G401 (cell line): ENCODE measurements around the gene CDC42. TPM values are rescaled to one million over a fixed set of nuclear protein-coding genes. Genes with fewer than 3 reads are reported as not detected.
"Not testable (repeated sequence)": the region's sequence is repeated elsewhere in the genome, so short reads cannot be mapped to it uniquely, and the experiment has no call there.

ENCODE experiments used
- DNase-seq: peaks from one replicate; pipeline ENCODE4 v3.0.0-alpha.2; 2015; ENCODE audit warnings: low spot score
- in situ Hi-C: cut with HindIII; loops from 2 replicates; pipeline ENCODE4 v1.10.0; 2016; ENCODE audit warnings: low sequenced_read_pairs, mixed read lengths
- total RNA-seq: library from RNA; depleted of rRNA; stranded (reverse); fragments of >200 nt; shearing (Covaris generic); gene quantifications from 2 replicates; pipeline ENCODE4 v1.2.3, GENCODE V29; 2014

Gene CDC42
- total RNA-seq, 1 experiment from 2014 or later, result 358 TPM

DNA sequence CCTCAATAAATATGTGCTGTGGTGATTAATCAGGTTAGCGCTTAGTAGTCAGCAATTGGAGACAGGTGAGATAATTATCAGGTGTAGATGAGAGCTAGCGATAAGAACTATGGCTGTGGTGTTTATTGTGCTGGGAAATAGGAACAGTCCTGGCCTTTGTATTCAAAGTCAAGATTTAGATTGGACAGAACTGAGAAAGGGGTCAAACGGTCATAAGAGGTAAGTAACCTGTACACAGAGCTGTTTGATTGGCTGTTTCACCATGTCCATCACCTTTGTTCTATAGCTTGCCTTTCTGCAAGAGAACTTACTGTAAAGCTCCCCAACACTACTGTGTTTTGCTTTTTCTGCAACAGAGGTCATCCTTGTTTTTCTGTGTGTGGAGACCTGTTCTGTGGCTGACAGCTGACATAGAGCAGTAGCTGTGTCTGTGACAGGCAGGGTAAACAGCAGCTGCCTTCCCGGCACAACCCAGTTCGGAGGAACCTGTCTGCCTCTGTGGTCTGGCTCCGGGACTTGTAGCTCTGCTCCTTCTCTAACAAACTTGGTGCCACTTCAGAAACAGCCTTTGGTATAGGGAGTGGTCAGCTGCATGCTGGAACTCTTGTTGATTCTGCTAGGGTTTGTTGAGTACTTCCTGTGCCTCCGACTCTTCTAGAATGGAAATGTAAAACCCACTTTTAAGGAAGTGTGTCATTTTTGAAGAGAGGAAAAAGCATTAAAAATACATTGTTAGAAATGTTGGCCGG is 21.1 kb upstream of the CDC42 start:
- in situ Hi-C loops, result no loop called here
- no peak for DNase-seq

GRCh38 chr1:22034834-22035233 is 17.7 kb upstream of the CDC42 start:
- in situ Hi-C loops, DNase-seq: not testable (repeated sequence)

DNA sequence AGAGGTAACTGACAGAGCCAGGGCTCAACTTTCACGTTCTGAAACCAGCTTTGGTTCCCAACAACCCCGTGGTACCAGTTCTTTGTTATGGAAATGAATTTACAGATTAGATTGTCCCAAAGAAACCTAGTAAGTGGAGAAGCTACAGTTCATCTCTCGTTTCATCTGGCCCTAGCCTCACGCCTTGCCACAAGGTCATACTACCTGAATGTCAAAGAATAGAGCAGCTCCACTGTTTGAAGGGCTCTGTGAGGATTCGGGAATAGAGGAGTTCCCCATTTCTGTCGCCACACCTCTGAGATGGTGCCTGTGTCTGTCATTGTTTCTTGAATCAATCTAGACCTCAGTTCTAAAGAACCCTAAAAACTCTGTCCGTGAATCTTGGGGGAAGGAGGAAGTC is 15.0 kb upstream of the CDC42 start:
- DNase-seq, result no peak
- in situ Hi-C loops, result no loop called here

GRCh38 chr1:22038036-22038435 is 14.5 kb upstream of the CDC42 start:
- no peak for DNase-seq
- in situ Hi-C loops, result no loop called here

GRCh38 chr1:22039594-22040285 is 12.8 kb upstream of the CDC42 start:
- no peak for DNase-seq

DNA sequence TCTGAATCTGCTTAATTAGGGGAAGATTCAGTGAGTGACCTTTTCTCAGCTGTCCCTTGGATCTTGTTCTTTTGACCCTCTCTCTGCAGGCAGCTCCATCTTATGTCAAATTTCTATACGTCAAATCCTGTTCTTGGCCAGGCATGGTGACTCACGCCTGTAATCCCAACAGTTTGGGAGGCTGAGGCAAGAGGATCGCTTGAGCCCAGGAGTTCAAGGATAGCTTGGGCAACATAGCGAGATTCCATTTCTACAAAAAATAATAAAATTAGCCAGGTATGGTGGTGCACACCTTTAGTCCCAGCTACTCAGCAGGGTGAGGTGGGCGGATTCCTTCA is 12.3 kb upstream of the CDC42 start:
- in situ Hi-C loops, result no loop called here
- no peak for DNase-seq

More at GRCh38 chr1:22039594-22040285, 12.8 kb upstream of the CDC42 start:
- in situ Hi-C loops, result no loop called here

GRCh38 chr1:22041505-22041904 is 11.0 kb upstream of the CDC42 start:
- no peak for DNase-seq
- in situ Hi-C loops, result no loop called here

GRCh38 chr1:22043198-22043769 is 9.2 kb upstream of the CDC42 start:
- DNase-seq, result no peak
- in situ Hi-C loops, result no loop called here

DNA sequence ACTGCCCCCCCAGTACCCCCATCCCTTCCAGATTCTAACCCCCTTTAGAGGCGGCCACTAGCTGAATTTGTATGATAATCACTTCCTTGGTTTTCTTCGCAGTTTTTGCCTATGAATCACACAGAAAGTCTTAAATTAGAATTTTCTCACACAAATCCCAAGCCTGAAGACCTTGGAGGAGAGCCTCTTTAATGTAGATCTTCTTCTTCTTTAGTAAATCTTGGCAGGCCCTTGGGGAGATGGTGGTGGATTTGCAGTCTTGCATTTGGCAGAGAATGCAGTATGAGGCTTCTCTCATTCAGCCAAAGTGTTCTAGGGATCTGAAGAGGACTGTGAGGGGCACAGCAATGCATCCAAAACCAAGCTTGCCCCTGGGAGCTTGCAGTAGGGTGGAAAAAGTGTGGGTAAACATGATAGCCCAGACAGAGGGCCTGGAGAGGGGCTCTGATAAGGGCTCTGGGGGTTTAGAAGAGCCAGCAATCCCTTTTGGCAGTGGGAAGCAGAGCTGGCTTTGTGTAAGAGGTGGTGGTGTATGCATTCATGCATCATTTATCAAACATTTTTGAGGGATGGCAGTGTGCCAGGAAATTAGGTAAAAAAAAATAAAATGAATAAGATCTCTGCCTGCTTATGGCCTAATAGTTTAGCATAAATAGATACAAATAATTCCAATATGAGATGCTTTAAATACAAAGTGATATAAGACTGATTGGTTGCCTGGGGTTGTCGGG is 7.7 kb upstream of the CDC42 start:
- no peak for DNase-seq
- in situ Hi-C loops, result no loop called here

- no peak for DNase-seq
- in situ Hi-C loops, result no loop called here
Measured at GRCh38 chr1:22045604-22046228, 6.8 kb upstream of the CDC42 start.

DNA sequence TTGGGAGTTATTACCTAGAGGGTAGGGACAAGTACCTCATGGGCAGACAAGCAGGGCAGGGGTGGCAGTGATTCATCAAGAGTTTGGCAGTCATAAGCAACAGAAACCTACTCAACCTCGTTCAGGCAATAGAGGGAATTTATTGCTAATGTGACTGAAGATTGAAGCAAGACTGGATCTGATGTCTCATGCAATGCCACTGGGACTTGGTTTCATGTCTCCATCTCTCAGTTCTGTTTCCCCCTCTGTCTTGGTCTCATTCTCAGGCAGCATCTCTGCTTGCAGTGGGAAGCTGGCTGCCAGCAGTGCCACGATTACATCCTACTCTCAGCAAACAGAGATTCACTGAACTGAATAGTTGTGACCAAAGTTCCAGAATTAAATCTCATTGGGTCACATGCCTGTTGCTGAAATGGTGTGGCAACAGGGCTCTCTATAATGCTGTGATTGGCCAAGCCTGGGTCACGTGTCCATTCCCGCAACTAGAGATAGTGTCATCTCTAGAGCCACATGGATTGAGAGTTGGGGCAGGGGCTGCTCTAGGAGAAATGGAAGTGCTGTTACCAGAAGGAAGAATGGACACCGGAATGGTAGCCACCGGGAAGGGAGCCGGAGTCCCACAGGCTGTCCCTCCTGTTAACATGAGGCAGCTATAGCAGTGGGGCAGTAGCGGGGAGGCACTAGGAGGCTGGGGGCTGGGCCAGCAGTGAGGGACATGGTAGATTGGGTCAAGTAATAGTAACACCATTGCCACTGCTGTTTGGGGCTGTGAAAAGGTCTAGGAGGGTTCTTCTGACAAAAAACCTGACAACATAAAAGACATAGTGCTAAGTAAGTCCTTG is 3.9 kb upstream of the CDC42 start:
- DNase-seq, result no peak
- in situ Hi-C loops, result no loop called here

GRCh38 chr1:22050330-22050729 is 2.2 kb upstream of the CDC42 start:
- no peak for DNase-seq

GRCh38 chr1:22051607-22052114 is 848 bp upstream of the CDC42 start:
- in situ Hi-C loops, result no loop called here
- no peak for DNase-seq

More at GRCh38 chr1:22050330-22050729, 2.2 kb upstream of the CDC42 start:
- in situ Hi-C loops, result no loop called here

DNA sequence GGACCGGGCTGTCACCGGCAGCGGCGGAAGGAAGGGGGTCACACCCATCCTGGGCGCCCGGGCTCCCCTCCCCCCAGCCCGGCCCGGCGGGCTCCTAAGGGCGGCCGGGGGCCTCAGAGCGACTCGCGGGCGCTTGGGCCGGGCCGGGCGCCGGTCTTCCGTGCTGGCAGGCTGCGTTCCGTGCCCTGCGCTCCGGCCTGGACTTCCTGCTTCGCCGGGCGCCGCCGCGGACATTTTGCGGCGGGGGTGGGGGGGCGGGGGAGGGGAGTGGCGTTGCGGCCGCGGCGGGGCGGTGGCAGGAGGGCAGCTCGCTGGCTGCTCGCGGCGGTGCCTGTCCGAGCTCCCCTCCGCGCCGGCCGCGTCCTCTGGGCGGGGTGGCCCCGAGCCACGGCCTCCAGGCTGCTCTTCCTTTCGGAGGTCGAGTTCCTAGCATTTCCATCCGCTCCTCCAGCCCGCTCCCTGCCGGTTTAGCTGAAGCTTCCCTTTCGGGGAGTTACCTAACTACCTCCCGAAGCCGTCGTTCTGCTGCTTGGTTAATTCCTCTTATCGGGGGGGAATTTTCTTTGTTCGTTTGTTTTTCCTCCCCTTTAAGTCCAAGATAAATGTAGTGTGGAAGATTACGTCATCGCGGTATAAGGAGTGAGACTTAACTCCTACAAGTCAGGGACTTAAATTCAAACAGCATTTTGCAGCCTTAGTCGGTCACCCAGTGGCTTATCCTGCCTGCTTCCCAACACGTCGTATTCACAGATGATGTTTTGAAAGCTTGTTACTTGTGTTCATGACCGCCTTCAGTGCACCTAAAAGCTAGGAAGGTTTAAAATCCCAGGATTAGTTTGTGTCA is 730 bp downstream of the CDC42 start:
- in situ Hi-C loops, result no loop called here
- peak; percentile 60 for DNase-seq

DNA sequence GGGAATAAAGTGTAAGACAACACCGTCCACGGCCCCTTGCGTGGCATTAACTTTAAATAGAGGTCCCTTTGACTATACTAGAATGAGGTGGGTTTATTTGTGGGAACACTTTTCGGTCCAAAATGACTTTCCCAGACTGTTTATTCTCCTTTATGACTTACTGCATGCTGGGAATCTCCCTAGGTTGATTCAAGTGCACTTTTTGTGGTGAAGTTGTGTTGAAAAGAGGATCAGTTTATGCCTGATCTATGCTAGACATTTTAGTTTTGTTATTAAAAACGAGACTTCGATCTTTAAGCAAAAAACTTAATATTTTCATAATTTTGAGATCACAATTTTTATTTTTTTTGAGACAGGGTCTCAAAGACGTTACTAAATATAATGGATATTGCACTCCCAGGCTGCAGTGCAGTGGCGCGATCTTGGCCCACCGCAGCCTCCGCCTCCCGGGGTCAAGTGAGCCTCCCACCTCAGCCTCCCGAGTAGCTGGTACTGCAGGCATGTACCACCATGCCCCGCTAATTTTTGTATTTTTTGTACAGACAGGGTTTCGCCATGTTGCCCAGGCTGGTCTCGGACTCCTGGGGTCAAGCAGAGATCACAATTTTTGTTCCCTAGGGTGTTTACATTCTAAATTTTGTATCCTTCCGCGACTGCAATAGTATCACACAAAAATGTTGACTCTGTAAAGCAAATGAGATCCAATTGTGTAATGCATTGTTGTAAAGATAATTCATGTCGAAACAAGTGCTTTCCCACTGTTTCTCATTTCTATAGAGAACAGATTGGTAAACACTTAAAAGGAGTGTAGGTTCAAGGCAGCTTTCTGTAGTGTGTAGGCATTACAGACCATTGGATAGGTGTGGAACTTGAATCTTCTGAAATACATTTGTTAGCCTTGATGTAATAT is 1.6 kb downstream of the CDC42 start:
- DNase-seq, result no peak
- in situ Hi-C loops, result no loop called here

GRCh38 chr1:22055463-22055862 is 3.0 kb downstream of the CDC42 start:
- no peak for DNase-seq
- in situ Hi-C loops, result no loop called here

- DNase-seq, result no peak
- in situ Hi-C loops, result no loop called here
Measured at GRCh38 chr1:22056043-22056442, 3.5 kb downstream of the CDC42 start.
